Upper lobe of left lung (tissue), 6 donors: ENCODE data around the gene ITK. TPM values are rescaled to one million over a fixed set of nuclear protein-coding genes. Genes with fewer than 3 reads are reported as not detected.
"Not testable (repeated sequence)": the region's sequence is repeated elsewhere in the genome, so short reads cannot be mapped to it uniquely, and the experiment has no call there.

Experiments used
- ATAC-seq, 2 donors: fragments of 200-7000 bp; cut with Tn5 transposase; one replicate each; pipeline ENCODE4 v1.9.1; 2022; ENCODE audit warnings: mild to moderate bottlenecking in 2 of 2, moderate library complexity in 2 of 2; ENCODE audit not compliant: low FRiP score in 2 of 2
- DNase-seq, 2 donors: peaks; one replicate each; pipeline ENCODE4 v3.0.0-alpha.2; 2019 to 2020
- H3K27ac ChIP-seq, 4 donors: fragments of 200-600 bp; sonication (generic); one replicate each; pipeline ENCODE4 v1.5.1; 2016 to 2019
- H3K27me3 ChIP-seq, 4 donors: fragments of 200-600 bp; sonication (generic); one replicate each; pipeline ENCODE4 v1.5.1; 2017 to 2019
- H3K36me3 ChIP-seq, 4 donors: fragments of 200-600 bp; sonication (generic); one replicate each; pipeline ENCODE4 v1.5.1; 2016 to 2019
- H3K4me1 ChIP-seq, 4 donors: fragments of 200-600 bp; sonication (generic); one replicate each; pipeline ENCODE4 v1.5.1; 2018 to 2019
- H3K4me3 ChIP-seq, 4 donors: fragments of 200-600 bp; sonication (generic); one replicate each; pipeline ENCODE4 v1.5.1; 2017 to 2019; ENCODE audit warnings: mild to moderate bottlenecking in 2 of 4, moderate library complexity in 1 of 4
- H3K9me3 ChIP-seq, 4 donors: fragments of 200-600 bp; sonication (generic); one replicate each; pipeline ENCODE4 v1.5.1; 2018 to 2019
- CTCF ChIP-seq, 6 experiments: fragments of 450-650 bp in 4 of 6; fragments of 200-600 bp in 2 of 6; sonication (generic) in 2 of 6; IDR thresholded peaks; one replicate each; pipeline ENCODE4 v1.5.1; 2016 to 2019; ENCODE audit warnings: antibody characterized with exemption in 6 of 6
- EP300 ChIP-seq, 4 donors: sonication (generic); formaldehyde crosslinking; IDR thresholded peaks; one replicate each; pipeline ENCODE4 v1.5.1; 2017; ENCODE audit warnings: antibody characterized with exemption in 4 of 4, control low read depth in 2 of 4
- POLR2A ChIP-seq, 4 donors: fragments of 450-650 bp; IDR thresholded peaks; one replicate each; pipeline ENCODE4 v1.5.1; 2016 to 2017; ENCODE audit warnings: antibody characterized with exemption in 4 of 4, mild to moderate bottlenecking in 2 of 4
- POLR2AphosphoS5 ChIP-seq, 2 donors: sonication (generic); formaldehyde crosslinking; IDR thresholded peaks; one replicate each; pipeline ENCODE4 v1.5.1; 2017; ENCODE audit warnings: antibody characterized with exemption in 2 of 2
- WGBS, 2 donors: methylation state at CpG; one replicate each; pipeline ENCODE4 v1.1.5; 2017 to 2018; 5-methylcytosine and 5-hydroxymethylcytosine counted together
- total RNA-seq, 6 donors: library from RNA; depleted of rRNA in 4 of 6; stranded (reverse); fragments of >200 nt in 4 of 6; gene quantifications; one replicate each; pipeline versions ENCODE4 v1.1.0 to v1.2.1, GENCODE V29; 2016 to 2021
- donor health status: DM: no; HTN: no; CAD: no; lungs with moderate emphysema.
- donor health status: DM: no; HTN: yes; CAD: no; lungs with severe emphysema.

Gene ITK
- total RNA-seq, 6 donors from 2014 or later: 5.0 to 15.2 (median 7.0) TPM

GRCh38 chr5:157233515-157233914, 52.9 kb downstream of the ITK start:
- H3K36me3 ChIP-seq: no peaks in the 10 kb centered on the region
- H3K27me3 ChIP-seq: no peaks in the 10 kb centered on the region
- WGBS, 2 donors: 80 to 83% methylated on average over 3 of the region's 3 CpGs
- H3K4me1 ChIP-seq: no peaks in the 10 kb centered on the region
- no peak overlapping the region for H3K27ac ChIP-seq
- no peak overlapping the region for H3K4me3 ChIP-seq
- H3K9me3 ChIP-seq: no peaks in the 10 kb centered on the region
- no peak for TF ChIP-seq EP300 (IDR thresholded peaks at IDR 0.05)
- TF ChIP-seq POLR2AphosphoS5 (IDR thresholded peaks at IDR 0.05): no peak
- no peak for TF ChIP-seq CTCF (IDR thresholded peaks at IDR 0.05)
- no peak for TF ChIP-seq POLR2A (IDR thresholded peaks at IDR 0.05)
- DNase-seq (no peak), ATAC-seq (no peak)

DNA sequence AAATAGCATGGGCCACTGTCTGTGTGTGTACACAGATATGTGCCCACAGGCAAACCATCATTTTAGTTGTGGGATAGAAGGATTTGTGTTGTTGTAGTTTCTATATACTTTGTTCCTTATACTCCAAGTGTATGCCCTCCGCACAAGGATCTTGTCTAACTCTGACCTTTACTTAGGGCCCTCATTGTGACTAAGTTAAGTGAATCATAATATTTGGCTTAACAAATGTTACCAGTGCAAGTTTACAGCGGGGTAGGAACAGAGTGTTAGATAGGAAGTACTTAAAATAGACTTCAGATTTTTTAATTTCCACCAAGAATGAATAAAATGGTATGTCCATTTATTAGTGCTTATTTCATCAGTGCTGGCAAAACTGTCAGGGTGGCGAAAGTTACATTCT, 55.8 kb downstream of the ITK start:
- no peaks in the 10 kb centered on the region for H3K9me3 ChIP-seq
- no peak overlapping the region for H3K27ac ChIP-seq
- ATAC-seq (no peak), DNase-seq (no peak)
- H3K4me1 ChIP-seq: no peaks in the 10 kb centered on the region
- no peak overlapping the region for H3K4me3 ChIP-seq
- TF ChIP-seq POLR2A (IDR thresholded peaks at IDR 0.05) (no peak), POLR2AphosphoS5 (IDR thresholded peaks at IDR 0.05) (no peak), CTCF (IDR thresholded peaks at IDR 0.05) (no peak), EP300 (IDR thresholded peaks at IDR 0.05) (no peak)
- H3K36me3 ChIP-seq: no peaks in the 10 kb centered on the region
- no peaks in the 10 kb centered on the region for H3K27me3 ChIP-seq
- 81 to 87% methylated on average over 3 of the region's 3 CpGs for WGBS, 2 donors

GRCh38 chr5:157241483-157241882, 60.8 kb downstream of the ITK start:
- ATAC-seq (no peak), DNase-seq (no peak)
- Histone ChIP-seq H3K4me1 (no peaks in the 10 kb centered on the region), H3K36me3 (no peaks in the 10 kb centered on the region), H3K27me3 (no peaks in the 10 kb centered on the region), H3K27ac (no peak overlapping the region), H3K4me3 (no peak overlapping the region), H3K9me3 (no peaks in the 10 kb centered on the region)
- TF ChIP-seq CTCF (IDR thresholded peaks at IDR 0.05) (no peak), POLR2A (IDR thresholded peaks at IDR 0.05) (no peak), POLR2AphosphoS5 (IDR thresholded peaks at IDR 0.05) (no peak), EP300 (IDR thresholded peaks at IDR 0.05) (no peak)
- WGBS, 2 donors: 84 to 85% methylated on average over 4 of the region's 4 CpGs

DNA sequence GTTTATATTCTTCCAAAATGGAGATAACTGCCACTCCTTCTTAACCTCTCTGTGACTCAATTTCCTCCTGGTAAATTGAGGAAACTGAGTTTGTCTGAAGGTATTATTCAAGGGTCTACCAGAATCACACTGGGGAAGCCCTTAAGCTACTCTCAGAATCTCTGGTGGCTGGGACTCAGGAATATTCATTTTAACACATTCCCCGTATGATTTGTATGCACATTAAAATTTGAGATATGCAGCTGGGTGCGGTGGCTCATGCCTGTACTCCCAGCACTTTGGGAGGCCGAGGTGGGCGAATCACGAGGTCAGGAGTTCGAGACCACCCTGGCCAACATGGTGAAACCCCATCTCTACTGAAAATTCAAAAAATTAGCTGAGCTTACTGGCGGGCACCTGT, 64.1 kb downstream of the ITK start:
- not testable (repeated sequence) for H3K4me3 ChIP-seq, ATAC-seq, H3K27ac ChIP-seq, H3K36me3 ChIP-seq, H3K9me3 ChIP-seq, H3K4me1 ChIP-seq, DNase-seq, H3K27me3 ChIP-seq
- WGBS, 2 donors: 69 to 70% methylated on average over 7 of the region's 7 CpGs

GRCh38 chr5:157245476-157245875, 64.8 kb downstream of the ITK start:
- DNase-seq (no peak), ATAC-seq (no peak)
- no peaks in the 10 kb centered on the region for H3K4me1 ChIP-seq
- no peak overlapping the region for H3K4me3 ChIP-seq
- H3K27me3 ChIP-seq: no peaks in the 10 kb centered on the region
- TF ChIP-seq CTCF (IDR thresholded peaks at IDR 0.05): no peak
- no peak for TF ChIP-seq POLR2AphosphoS5 (IDR thresholded peaks at IDR 0.05)
- no peaks in the 10 kb centered on the region for H3K36me3 ChIP-seq
- no peaks in the 10 kb centered on the region for H3K9me3 ChIP-seq
- whole genome bisulfite sequencing, 2 donors: 74 to 78% methylated on average over 4 of the region's 4 CpGs
- no peak overlapping the region for H3K27ac ChIP-seq
